Non-pigmented ciliary epithelial cell (primary cell): ENCODE measurements around the gene EPN1.
A peak's percentile ranks its signal among the peaks of the same experiment; 100 is the strongest.

Experiments used
- DNase-seq: peaks from one replicate; pipeline ENCODE4 v3.0.0-alpha.2; 2010; ENCODE audit warnings: low read depth

The EPN1 gene

DNA sequence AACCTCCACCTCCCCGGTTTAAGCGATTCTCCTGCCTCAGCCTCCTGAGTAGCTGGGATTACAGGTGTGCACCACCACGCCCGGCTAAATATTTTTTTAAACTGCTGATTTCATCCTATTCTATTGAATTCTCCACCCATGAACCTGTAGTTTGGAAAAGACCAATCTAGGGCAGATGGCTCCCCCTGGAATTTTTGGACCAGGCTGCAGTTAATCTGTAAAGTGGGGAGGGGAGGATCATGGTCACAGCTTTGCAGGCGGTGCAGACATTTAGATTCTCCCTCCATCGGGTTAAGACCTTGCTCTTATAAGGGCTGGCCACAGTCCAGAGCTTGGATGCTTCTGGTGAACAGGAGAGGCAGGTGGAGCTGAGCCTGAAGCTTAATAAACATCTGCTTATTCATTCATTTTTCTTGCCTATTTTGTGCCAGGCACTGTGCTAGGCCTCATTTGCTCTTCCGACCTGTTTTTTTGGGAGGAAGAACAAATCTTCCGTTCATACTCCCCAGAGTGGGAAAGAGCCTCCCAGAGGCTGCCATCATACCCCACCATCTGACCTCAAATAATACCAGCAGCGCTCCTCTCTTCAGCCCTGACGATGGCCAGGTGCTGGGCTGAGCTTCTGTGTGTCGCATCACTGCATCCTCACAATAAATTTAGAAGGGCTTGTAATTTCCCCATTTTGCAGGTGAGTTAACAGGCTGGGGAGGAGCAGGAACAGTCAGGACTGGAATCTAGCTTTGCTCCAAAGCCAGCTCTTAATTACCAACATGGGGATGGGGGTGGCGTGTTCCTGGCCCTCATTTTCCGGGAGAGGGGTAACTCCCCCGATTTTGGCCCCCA lies 27.9 kb upstream of the EPN1 start:
- no peak for DNase-seq

DNA sequence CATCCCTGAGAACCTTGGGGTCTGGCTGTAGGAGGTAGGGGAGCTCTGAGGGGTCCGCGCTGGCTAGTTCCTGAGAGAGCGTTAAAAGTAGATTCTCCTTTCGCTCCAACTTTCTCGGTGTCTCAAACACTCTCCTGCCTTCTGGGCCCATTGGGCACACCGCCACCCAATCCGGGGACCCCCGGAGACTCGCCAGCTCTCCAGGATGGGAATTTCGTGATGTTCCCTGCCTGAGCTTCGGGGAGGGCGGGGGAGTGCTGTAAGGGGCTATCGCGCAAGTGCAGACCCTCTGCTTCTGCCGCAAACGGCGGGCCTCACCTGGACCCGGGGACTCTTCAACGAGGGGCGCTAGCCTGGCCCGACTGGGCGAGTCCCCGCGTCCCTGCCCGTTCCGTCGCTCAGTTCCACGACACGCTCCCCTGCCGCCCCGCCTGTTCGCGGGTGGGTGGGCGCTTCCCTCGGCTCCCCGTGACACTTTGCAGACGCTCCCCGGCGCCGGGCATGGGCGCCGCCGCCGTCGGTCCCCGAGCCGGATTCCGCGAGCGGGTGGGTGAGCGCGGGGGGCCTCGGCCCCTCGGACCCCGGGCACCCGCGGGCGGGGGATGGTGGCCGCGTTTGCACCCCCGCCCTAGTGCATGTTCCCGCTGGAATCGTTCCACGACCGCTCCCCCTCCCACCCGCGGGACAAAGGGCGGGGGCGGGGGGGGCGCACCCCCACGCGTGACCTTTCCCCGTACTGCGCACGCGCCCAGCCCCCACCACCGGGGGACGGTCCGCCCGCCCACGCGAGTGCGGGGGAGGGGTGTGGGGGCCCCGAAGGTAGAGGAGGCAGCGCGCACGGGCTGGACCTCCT lies 27.1 kb upstream of the EPN1 start, which contains the start of gene CCDC106:
TSS of gene CCDC106 (plus strand) at position 481 of the 853 bp plus-strand sequence. CDS start 835 bp downstream, outside the sequence.
- DNase-seq, result no peak

GRCh38 chr19:55648585-55649267 lies 26.3 kb upstream of the EPN1 start:
- DNase-seq, result no peak

DNA sequence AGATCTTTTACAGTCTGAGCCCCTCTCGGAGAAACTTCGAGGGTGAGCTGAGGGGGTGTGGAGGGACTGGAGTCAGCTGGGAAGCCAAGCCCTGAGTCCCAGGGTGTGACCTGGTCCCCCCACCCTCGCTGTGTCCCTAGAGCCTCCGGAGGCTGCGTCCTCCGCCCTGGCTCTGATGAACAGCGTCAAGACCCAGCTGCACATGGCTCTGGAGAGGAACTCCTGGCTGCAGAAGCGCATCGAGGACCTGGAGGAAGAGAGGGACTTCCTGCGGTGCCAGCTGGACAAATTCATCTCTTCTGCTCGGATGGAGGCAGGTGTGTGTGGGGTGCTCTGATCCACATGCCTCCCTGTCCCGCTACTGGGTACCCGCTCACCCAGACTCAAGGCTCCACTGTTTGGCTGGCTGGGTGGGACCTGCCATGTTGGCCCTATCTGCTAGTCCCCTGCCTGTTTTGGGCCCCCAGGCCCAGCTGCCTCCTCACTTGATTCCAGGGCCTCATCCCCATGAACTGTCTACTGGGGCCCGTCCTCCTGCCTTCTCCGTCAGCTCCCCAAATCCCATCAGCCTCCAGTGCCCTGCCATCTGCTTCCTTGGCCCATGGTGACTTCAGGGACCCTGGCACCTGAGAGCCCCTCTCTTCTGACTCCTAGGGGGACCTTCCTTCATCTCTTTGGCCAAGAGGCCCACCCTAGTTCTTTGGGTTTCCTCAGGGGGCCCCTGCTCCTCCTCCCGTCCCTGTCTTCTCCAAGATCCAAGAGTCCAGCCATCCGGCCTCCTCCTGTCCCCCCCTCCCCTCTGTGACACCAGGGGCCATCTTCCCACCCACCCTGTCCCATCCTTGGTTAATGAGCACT lies 25.5 kb upstream of the EPN1 start:
- no peak for DNase-seq

- no peak for DNase-seq
Measured at GRCh38 chr19:55650126-55650557, 24.9 kb upstream of the EPN1 start.

- DNase-seq, result no peak
Measured at GRCh38 chr19:55650602-55651230, 24.3 kb upstream of the EPN1 start.

GRCh38 chr19:55651236-55651635 lies 23.8 kb upstream of the EPN1 start:
- DNase-seq, result no peak

DNA sequence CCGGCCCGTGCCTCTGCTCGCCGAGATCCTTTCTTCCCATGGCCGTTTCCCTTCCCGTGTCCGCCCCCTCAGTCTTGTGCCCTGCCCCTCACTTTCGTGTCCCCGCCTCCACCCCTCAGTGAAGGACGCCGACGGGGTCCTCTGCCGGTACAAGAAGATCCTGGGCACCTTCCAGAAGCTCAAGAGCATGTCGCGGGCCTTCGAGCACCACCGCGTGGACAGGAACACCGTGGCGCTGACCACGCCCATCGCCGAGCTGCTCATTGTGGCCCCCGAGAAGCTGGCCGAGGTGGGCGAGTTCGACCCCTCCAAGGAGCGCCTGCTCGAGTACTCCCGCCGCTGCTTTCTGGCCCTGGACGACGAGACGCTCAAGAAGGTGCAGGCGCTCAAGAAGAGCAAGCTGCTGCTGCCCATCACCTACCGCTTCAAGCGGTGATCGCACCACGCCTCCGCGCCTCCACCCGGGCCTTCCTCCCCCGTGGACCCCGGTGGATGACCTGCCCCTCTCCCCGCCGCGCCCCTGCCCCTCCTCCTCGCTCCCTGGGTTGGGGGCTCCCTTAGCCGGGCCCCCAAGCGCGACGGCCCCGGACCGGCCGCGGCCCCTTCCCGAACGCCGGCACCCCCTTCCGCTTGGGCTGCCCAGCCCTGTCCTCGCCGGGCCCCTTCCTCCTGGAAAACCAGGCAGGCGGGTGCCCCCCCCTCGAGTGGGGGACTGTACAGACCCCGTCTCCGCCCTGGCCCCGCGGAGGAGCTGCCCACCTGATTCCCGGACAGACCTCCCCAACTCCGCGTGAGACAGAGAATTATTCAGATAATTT lies 22.5 kb upstream of the EPN1 start:
- no peak for DNase-seq

DNA sequence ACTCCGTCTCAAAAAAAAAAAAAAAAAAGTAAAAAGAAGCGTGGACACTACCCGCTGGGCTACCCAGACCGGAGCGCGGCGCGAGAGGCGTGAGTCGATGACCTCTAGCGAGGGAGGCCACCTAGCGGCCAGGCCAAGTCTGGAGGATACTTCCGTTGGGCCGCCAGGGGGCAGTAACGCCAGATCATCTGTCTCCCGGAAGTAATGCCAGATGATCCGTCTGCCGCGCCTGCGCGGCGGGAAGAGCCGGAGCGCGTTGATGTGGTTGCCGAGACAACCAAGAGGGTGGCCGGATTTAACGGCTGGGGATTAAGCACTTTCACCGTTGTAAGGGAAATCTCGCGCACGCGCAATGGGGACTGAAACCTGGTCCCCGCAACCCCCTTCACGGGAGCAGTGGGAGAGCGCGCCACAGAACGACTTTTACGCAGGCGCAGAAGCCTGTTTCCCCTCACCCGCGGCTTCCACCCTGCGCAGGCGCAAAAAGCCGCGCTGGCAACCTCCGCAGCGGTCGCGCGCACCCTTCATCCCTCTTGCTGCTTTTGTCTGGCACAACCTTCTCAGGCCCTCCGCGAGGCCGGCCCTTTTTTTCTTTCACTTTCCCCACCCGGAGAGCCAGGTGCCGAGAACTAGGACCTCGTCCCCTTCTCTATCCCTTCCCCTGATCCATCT lies 21.2 kb upstream of the EPN1 start:
- DNase-seq, result peak; percentile 89

DNA sequence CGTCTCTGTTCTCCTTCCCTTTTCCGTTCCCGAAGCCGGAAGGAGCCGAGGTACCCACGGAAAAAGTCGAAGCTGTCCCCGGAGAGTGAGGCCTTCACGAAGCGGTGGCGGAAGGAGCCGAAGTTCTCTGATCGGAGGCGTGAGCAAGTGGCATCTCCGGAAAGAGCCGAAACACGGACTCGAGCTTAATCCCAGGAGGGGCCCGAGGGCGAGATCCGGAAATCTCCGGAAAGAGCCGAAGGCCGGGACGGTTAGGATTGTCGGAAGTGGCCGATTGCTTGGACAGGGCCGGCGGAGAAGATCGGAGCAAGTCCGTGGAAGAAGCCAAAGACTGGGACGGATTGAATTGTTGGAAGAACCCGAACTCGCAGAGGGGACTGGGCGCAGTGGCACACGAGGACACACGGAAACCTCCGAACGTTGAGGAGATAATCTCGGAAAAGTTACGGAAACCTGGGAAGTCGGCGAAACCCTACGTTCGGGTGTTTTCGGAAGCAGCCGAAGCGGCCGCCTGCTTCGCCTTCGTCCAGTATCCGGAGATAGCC lies 20.6 kb upstream of the EPN1 start:
- peak; percentile 97 for DNase-seq

GRCh38 chr19:55654868-55655647 lies 20.0 kb upstream of the EPN1 start, which contains the start of gene U2AF2:
TSS of gene U2AF2 (plus strand) at chr19:55655035. CDS start at chr19:55655105, 70 bp downstream.
- no peak for DNase-seq

- no peak for DNase-seq
Measured at GRCh38 chr19:55655648-55656040, 19.4 kb upstream of the EPN1 start.

GRCh38 chr19:55656552-55656951 lies 18.5 kb upstream of the EPN1 start:
- no peak for DNase-seq

DNA sequence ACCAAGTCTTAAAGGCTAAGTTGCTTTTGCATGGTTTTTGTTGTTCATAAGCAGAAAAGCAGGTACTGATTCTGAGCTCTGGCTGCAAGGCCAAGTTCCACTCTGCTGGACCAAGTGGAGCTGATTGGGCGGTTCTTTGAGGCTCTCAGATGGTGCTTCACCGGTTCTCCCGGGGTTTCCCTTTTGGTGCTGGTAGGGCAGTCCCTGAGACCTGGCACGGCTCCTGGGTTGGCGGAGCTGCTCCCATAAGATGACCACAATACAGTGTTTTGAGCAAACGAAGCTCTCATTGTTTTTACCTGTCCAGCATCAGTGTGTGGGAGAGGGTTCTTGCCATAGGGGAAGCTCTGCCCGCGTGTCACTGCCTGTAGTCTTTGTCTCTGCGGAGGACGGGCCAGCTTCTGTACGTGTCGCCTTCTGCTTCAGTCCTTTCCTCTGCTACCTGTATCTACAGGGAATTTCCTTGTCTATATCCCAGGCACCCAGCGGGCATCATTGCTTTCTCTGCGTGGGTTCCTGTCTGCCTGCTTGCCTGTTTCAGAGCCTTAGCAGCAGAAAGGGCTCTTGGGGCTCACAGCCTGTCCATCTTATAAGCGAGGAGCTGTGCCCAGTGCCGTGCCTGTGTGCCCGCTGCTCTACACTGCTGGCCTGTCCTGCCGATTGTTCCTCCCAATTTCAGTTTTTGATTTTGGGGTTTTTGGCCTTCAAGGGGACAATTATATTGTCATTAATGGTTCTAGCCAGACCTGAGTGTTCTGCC lies 17.9 kb upstream of the EPN1 start:
- DNase-seq, result no peak

- DNase-seq, result no peak
Measured at GRCh38 chr19:55658846-55659459, 16.1 kb upstream of the EPN1 start.

DNA sequence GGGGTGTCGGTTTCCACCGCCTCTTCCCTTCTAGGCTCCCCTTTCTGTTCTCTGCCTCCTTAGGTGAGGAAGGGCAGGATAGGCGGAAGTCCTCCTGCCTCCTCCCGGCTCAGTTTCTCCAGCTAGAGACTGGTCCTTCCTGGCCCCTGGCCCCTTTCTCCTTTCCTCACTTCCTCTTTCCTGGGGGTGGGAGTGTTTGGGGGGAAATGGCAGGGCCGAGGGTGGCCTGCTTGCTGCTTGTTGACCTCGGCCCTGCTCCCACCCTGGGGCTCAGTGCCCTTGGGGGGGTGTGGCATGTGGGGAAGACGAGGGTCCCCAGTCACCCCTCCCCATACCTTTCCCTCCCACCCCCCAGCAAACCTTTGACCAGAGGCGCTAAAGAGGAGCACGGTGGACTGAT lies 15.2 kb upstream of the EPN1 start:
- DNase-seq, result no peak

DNA sequence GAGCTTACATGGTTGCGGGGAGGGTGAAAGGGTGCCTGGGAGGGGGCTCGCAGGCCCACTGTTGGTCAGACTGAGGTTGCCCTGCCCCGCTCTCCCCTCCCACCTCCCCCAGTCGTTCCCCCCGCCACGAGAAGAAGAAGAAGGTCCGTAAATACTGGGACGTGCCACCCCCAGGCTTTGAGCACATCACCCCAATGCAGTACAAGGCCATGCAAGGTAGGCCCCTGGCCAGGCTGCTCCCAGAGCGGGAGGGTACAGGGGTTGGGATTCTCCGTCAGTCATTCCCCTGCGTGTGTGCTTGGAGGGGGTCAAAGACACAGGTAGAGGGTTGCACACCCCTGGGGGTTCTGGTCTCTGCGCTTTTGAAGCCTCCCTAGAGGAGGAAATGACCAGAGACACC lies 14.6 kb upstream of the EPN1 start:
- no peak for DNase-seq
